Ovary (tissue), 9 donors: ENCODE data around the gene NOX5. TPM values are rescaled to one million over a fixed set of nuclear protein-coding genes. Genes with fewer than 3 reads are reported as not detected.

Experiments
- DNase-seq, 5 donors: peaks; one replicate each; pipeline ENCODE4 v3.0.0-alpha.2; 2019 to 2020
- H3K27ac ChIP-seq, 2 donors: fragments of 200-600 bp; one replicate each; pipeline versions ENCODE4 v1.5.1 to v1.8.0; 2019 to 2022
- H3K27me3 ChIP-seq: fragments of 200-600 bp; one replicate; pipeline ENCODE4 v1.8.0; 2022
- H3K36me3 ChIP-seq: fragments of 200-600 bp; sonication (generic); one replicate; pipeline ENCODE4 v1.5.1; 2019
- H3K4me1 ChIP-seq: one replicate; pipeline ENCODE4 v1.8.1; 2013; ENCODE audit warnings: mild to moderate bottlenecking, moderate library complexity; ENCODE audit not compliant: insufficient read depth
- H3K4me3 ChIP-seq: fragments of 200-600 bp; sonication (generic); one replicate; pipeline ENCODE4 v1.5.1; 2017
- H3K9me3 ChIP-seq, 2 donors: fragments of 200-600 bp in 1 of 2; sonication (generic) in 1 of 2; one replicate each; pipeline versions ENCODE4 v1.5.1 to v1.8.1; 2013 to 2019; ENCODE audit warnings: mild to moderate bottlenecking in 1 of 2, moderate library complexity in 1 of 2
- CTCF ChIP-seq, 3 donors: fragments of 450-650 bp in 2 of 3; fragments of 200-600 bp in 1 of 3; IDR thresholded peaks; one replicate each; pipeline versions ENCODE4 v1.5.1 to v1.8.0; 2016 to 2022; ENCODE audit warnings: antibody characterized with exemption in 3 of 3, mild to moderate bottlenecking in 1 of 3
- EP300 ChIP-seq: sonication (generic); formaldehyde crosslinking; IDR thresholded peaks from one replicate; pipeline ENCODE4 v1.6.1; 2017; ENCODE audit warnings: antibody characterized with exemption
- POLR2A ChIP-seq: fragments of 450-650 bp; IDR thresholded peaks from one replicate; pipeline ENCODE4 v1.6.1; 2017; ENCODE audit warnings: antibody characterized with exemption, mild to moderate bottlenecking, moderate library complexity
- WGBS, 3 donors: extraction: QIAGEN DNeasy Blood & Tissue Kit in 1 of 3; methylation state at CpG; one replicate each; pipeline versions ENCODE4 v1.1.5 to v1.1.7; 2013 to 2017; 5-methylcytosine and 5-hydroxymethylcytosine counted together
- intact Hi-C, 4 donors: fragments of 100-400 bp; cut with DNase I; formaldehyde crosslinking; loops; one replicate each; pipeline versions ENCODE4 v1.11.0 to v1.15.1; 2022 to 2023
- polyA plus RNA-seq, 2 donors: library from polyadenylated mRNA; stranded (reverse); fragments of 200-250 nt in 1 of 2; fragments of 350-450 nt in 1 of 2; fragmentation: Illumina TruSeq in 1 of 2; extraction: RNeasy Lipid Tissue Mini Kit (QIAGEN cat#74804) in 1 of 2; gene quantifications; one replicate each; pipeline ENCODE4 v1.2.3, GENCODE V29; 2013 to 2014
- total RNA-seq, 7 donors: library from RNA; depleted of rRNA in 2 of 7; stranded (reverse); fragments of >200 nt in 2 of 7; fragmentation: NEBNext Ultra II Directional in 3 of 7; extraction: Animal tissue kit (Norgen Biotek cat#: 25700) in 3 of 7; gene quantifications; one replicate each; pipeline versions ENCODE4 v1.1.0 to v1.2.4, GENCODE V29; 2016 to 2023
- donor health status: DM: no; HTN: no; CAD: no; lungs with moderate emphysema.
- donor health status: DM: no; HTN: no; CAD: no.
- donor health status: Bipolar disorder and iron deficiency.
- donor health status: DM: yes; HTN: yes; CAD: no.
- donor health status: DM: no; HTN: no; CAD: no.
- donor health status: DM: yes; HTN: yes; CAD: no.

NOX5 gene
- total and polyA plus RNA-seq, 9 donors, result 0.10 to 1.5 (median 0.42) TPM; not detected in 1

DNA sequence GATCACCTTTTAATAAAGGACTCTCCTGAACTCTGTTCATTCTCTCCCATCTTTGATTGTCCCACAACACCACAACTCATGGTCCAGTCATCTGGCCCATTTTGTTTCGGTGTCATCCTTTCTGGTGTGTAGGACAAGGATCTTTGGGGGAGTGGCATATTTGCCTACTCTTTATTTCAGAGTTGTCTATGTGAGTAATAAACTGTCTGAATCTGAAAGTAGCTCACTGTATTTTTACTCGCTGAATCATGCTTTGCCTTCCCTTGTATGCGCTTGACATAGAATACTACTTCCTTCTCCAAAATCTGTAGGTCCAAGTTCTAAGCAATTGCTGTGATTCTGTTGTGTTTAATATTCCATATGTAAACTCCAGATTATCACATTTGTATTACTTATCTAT lies 29.9 kb upstream of the NOX5 start:
- no peaks in the 10 kb centered on the region for H3K9me3 ChIP-seq
- DNase-seq, result no peak
- no peaks in the 10 kb centered on the region for H3K36me3 ChIP-seq
- H3K4me1 ChIP-seq, result peaks cover 8% of the 10 kb centered on the region
- H3K4me3 ChIP-seq, result no peak overlapping the region
- H3K27ac ChIP-seq, result no peak overlapping the region
- intact Hi-C loops, result no loop called here
- no peaks in the 10 kb centered on the region for H3K27me3 ChIP-seq
- TF ChIP-seq POLR2A (no peak), CTCF (IDR thresholded peaks at IDR 0.05) (no peak), EP300 (no peak)
- WGBS, 3 donors, result 90 to 96% (median 93%) methylated on average over 3 of the region's 3 CpGs

DNA sequence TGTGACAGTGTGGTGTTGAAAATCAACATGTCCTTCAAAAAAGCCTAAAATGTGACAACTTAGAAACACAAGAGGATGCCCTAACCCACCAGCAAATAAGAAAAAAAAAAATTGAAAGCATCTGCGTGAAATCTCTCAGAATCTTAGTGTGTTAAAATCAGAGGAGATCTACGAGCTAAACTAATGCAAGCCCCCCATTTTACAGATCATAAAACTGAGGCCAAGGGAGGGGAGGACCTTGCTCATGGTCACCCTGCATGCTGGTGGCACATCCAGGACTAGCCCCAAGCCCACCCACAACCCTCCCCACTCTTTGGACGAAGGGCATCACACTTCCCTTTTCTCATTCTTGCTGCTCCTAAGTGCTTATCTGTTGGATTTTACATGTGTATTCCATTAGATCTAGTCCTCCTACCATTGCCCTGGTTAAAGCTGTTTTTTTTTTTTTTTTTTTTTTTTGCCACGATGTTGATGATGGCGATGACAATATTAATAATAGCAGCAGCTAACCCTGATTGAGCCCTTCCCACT lies 29.1 kb upstream of the NOX5 start:
- no peaks in the 10 kb centered on the region for H3K9me3 ChIP-seq
- H3K36me3 ChIP-seq, result no peaks in the 10 kb centered on the region
- peaks cover 8% of the 10 kb centered on the region for H3K4me1 ChIP-seq
- TF ChIP-seq CTCF (IDR thresholded peaks at IDR 0.05), result no peak
- no peak for TF ChIP-seq POLR2A
- TF ChIP-seq EP300, result no peak
- intact Hi-C loops, result no loop called here
- no peak overlapping the region for H3K4me3 ChIP-seq
- no peaks in the 10 kb centered on the region for H3K27me3 ChIP-seq
- DNase-seq, result no peak
- no peak overlapping the region for H3K27ac ChIP-seq
- 84 to 93% (median 90%) methylated on average over 5 of the region's 5 CpGs for WGBS, 3 donors

- H3K27ac ChIP-seq, result no peak overlapping the region
- H3K36me3 ChIP-seq, result no peaks in the 10 kb centered on the region
- H3K4me3 ChIP-seq, result no peak overlapping the region
- WGBS, 3 donors, result 91 to 95% (median 94%) methylated on average over 5 of the region's 5 CpGs
- TF ChIP-seq CTCF (IDR thresholded peaks at IDR 0.05) (no peak), POLR2A (no peak), EP300 (no peak)
- intact Hi-C loops, result no loop called here
- no peak for DNase-seq
- peaks cover 8% of the 10 kb centered on the region for H3K4me1 ChIP-seq
- H3K9me3 ChIP-seq, result no peaks in the 10 kb centered on the region
- no peaks in the 10 kb centered on the region for H3K27me3 ChIP-seq
These were observed 28.2 kb upstream of the NOX5 start for GRCh38 chr15:68986322-68986721.

- 93 to 98% (median 97%) methylated on average over 6 of the region's 6 CpGs for WGBS, 3 donors
- no peak for TF ChIP-seq POLR2A
- TF ChIP-seq EP300, result no peak
- TF ChIP-seq CTCF (IDR thresholded peaks at IDR 0.05), result no peak
- Histone ChIP-seq H3K27me3 (no peaks in the 10 kb centered on the region), H3K27ac (no peak overlapping the region), H3K4me1 (peaks cover 8% of the 10 kb centered on the region), H3K9me3 (no peaks in the 10 kb centered on the region), H3K4me3 (no peak overlapping the region), H3K36me3 (no peaks in the 10 kb centered on the region)
- no peak for DNase-seq
- intact Hi-C loops, result no loop called here
These were observed 27.4 kb upstream of the NOX5 start for GRCh38 chr15:68987120-68987519.
